NCI-H187 treated with DMSO at 0.1 percent for 48 hours (cell line): ENCODE measurements around the gene NEIL3.

Source experiments
- DNase-seq: peaks from one replicate; lab custom pipeline; 2025; lab: John Stamatoyannopoulos, UW

The NEIL3 gene

DNA sequence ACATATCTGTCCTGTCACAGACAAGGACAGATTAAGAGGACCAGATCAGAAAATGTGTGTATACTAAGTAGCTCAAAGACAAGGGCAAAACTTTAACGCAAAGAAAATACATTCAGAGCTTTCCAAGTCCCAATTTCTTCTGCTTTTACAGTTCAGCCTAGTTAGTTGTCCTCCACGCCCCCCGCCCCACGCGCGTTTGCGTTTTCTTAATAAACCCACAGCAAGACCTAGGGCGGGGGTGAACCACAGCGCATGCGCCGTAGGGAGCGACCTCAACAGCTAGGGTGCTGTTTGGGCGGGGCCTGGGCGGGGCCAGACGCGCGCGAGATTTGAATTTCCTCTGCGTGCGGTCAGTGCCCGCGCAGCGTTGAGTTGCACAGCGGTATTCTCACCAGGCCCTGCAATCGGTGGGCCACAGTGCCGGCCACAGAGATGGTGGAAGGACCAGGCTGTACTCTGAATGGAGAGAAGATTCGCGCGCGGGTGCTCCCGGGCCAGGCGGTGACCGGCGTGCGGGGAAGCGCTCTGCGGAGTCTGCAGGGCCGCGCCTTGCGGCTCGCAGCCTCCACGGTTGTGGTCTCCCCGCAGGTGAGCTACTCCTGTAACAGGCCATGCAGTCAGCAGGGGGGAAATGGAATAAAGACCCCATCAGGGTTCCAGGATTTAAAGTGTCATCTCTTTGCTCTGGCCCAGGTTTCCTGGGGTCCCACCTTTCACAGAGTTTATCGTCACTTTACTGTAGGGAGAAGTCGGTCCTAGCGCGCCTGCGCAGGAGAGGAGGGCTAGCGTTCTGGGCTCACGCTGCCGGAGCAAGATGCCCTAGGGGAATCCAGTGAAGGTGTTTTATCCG, at the start of gene NEIL3:
TSS of gene NEIL3 (plus strand) at position 353 of the 850 bp plus-strand sequence. CDS start at position 433, 80 bp downstream.
- DNase-seq = no peak

- DNase-seq = no peak
Observed at GRCh38 chr4:177263818-177264217, 45.9 kb upstream of the NEIL3 start.

- DNase-seq = no peak
Observed at GRCh38 chr4:177264788-177265422, 44.8 kb upstream of the NEIL3 start.

DNA sequence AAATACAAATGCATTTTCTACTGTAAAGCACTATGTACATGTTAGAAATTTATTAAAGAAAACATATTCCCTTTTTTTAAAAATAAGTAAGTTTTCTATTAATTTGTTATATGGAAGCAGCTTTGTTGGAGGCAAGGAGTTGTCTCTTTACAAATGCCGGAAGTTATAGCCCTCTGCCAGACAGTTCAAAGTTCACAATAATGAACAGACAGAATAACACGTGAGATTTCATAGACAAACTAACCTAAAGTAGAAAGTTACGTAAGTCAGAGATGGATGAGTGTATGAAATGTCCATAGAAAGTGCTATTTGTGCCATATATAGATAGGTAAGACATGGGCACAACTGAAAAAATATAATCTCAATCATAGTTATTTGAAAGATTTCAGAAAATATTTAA, 43.9 kb upstream of the NEIL3 start:
- no peak for DNase-seq

DNA sequence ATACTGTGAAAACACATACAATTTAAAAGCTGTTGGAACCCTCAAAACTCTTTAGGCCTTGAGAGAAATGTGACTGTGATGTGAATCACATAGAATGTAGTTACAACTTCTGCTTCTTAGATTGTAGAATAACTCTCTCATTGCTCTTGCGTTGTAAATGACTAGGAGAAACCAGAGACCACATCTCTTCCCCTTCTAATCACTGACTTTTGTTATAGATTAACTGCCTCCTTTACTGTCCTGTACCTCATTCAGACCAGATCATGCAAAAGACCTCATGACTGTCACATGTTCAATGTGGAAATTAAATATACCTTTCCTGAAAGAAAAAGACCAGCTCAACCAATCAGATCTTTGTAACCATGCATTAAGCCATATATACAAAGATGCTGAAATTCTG, 43.2 kb upstream of the NEIL3 start:
- no peak for DNase-seq

DNA sequence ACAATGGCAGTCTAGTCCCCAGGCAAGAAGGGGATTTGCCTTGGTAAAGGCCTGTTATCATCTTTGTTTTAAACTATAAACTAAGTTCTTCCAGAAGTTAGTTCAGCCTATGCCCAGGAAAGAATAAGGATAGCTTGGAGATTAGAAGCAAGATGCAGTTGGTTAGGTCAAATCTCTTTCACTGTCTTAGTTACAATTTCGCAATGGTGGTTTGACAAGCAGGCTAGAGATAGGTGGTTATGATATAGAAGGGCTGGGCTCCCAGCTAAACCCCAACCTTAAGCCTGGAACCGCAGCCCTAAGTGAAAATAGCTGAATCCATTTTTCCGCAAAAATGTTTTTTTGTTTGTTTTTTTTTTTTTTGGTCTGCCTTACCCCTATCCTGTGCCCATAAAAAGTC, 41.8 kb upstream of the NEIL3 start:
- DNase-seq = no peak

- DNase-seq = no peak
Observed at GRCh38 chr4:177271091-177271490, 38.6 kb upstream of the NEIL3 start.

GRCh38 chr4:177271915-177272766, 37.5 kb upstream of the NEIL3 start:
- DNase-seq = no peak

DNA sequence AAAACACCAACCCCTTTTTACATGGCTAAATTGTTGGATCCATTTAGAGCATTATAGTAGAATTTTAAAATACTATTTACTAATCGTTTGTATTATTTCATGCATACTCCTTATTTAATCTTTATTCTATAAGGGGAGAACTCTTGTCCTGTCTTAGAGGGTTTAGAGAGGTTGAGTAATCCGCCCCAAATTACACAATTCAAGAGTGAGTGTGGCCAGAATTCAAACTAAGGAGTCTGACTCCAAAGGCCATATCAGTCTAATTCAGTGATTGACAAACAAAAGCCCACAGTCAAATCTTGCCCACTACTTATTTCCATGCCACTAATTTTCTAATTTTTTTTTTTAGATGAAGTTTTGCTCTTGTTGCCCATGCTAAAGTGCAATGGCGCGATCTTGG, 33.7 kb upstream of the NEIL3 start:
- no peak for DNase-seq

GRCh38 chr4:177281351-177281909, 28.2 kb upstream of the NEIL3 start:
- DNase-seq = no peak

GRCh38 chr4:177282284-177282835, 27.3 kb upstream of the NEIL3 start:
- no peak for DNase-seq

DNA sequence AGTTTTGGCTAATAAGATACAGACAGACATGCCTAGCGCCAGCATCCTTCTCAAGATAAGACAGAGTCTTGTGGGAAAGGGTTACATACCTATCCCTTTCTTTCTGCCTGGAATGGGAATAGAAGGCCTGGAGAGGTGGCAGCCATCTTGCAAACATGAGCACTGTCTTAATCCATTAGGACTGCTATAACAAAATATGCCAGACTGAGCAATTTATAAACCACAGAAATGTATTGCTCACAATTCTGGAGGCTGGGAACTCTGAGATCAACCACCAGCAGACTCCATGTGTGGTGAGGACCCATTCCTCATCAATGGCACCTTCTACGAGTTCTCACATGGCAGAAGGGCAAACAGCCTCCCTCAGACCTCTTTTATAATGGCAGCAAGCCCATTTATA, 26.5 kb upstream of the NEIL3 start:
- no peak for DNase-seq

- no peak for DNase-seq
Observed at GRCh38 chr4:177285953-177286352, 23.7 kb upstream of the NEIL3 start.

- no peak for DNase-seq
Observed at GRCh38 chr4:177287255-177287654, 22.4 kb upstream of the NEIL3 start.

- no peak for DNase-seq
Observed at GRCh38 chr4:177288335-177288734, 21.3 kb upstream of the NEIL3 start.

- DNase-seq = no peak
Observed at GRCh38 chr4:177290780-177291179, 18.9 kb upstream of the NEIL3 start.

GRCh38 chr4:177292171-177292570, 17.5 kb upstream of the NEIL3 start:
- DNase-seq = no peak

DNA sequence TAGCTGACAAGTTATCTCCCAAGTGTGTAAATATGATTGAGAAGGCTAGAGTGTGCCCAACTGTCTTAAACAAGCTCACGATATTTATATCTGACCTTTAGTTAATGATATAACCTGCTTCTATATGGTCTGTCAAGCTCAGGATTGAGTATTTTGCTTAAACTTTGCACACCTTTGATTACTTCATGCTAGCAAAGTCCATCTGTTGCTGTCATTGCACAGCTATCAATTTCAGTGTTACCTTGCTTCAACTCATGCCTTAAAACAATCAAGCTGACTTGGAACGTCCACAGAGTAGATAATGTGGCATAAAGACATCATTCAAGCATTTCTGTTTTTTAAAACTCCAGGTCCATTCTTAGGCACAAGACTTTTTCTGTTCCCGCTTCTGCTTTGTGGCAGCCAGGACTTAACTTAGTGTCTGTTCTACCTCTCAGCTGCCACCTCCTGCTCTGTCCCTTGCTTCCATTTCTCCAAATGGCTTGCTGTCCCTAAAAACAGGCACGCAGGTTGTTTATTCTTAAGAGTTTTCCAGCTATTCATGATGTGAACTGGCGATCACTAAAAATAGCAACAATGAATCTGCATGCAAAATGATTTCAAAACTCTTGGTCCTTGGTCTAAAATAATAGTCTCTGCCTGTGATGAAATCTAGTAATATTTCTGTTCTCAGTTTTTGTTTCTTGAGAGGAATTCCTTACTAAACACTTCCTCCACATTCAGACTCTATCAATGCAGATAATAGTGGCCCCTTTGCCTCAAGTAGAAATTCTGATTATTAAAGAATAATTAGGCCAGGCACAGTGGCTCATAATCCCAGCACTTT, 16.3 kb upstream of the NEIL3 start:
- DNase-seq = no peak

DNA sequence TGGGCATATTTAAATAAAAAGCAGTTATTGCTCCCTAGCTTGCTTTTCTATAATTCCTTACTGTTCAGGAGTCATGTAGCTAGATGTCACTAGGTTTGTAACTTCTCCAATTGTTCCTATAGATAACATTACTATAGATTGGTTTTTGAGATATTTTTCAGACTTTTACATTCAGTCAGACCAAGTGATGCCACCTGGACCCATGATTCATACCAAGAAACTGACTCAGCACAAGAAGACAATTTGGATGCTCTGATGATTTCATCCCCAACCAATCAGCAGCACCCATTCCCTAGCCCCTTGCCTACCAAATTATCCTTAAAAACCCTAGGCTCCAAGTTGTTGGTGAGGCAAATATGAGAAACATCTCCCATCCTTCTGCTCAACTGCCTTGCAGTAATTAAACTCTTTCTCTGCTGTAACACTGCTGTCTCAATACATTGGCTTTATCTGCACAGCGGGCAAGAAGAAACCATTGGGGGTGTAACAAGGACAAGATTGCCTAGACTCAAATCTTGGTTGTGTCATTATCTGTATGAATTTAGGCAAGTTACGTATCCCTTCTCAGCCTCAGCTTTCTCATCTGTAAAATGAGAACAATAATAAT, 11.8 kb upstream of the NEIL3 start:
- DNase-seq = no peak

- no peak for DNase-seq
Observed at GRCh38 chr4:177301126-177301639, 8.5 kb upstream of the NEIL3 start.
